Panc1 (cell line): ENCODE data around the gene MAST3. TPM values are rescaled to one million over a fixed set of nuclear protein-coding genes. Genes with fewer than 3 reads are reported as not detected.

Source experiments
- ATAC-seq: fragments of 200-7000 bp; cut with Tn5 transposase; 2 replicates; pipeline ENCODE4 v1.9.1; 2020; ENCODE audit warnings: mild to moderate bottlenecking, moderate library complexity
- BruUV-seq: library from RNA; stranded (reverse); fragments of 400-500 nt; replicated peaks from 2 replicates; lab custom pipeline; 2021; lab: Mats Ljungman, UMichigan
- CTCF ChIA-PET: fragments of 300-600 bp; sonication (Branson Sonifier 250); formaldehyde crosslinking; loops from one replicate; lab custom pipeline; 2022; ENCODE audit warnings: antibody characterized with exemption; lab: Charles Lee
- POLR2A ChIA-PET: fragments of 300-600 bp; sonication (Branson Sonifier 250); formaldehyde crosslinking; loops from one replicate; lab custom pipeline; 2022; ENCODE audit warnings: antibody characterized with exemption; lab: Charles Lee
- DNase-seq: peaks from one replicate; pipeline ENCODE4 v3.0.0-alpha.2; 2010; ENCODE audit warnings: low read depth, low spot score
- H3K27ac ChIP-seq: 2 replicates; pipeline ENCODE4 v1.5.1; 2011; ENCODE audit warnings: mild to moderate bottlenecking, low read length, inconsistent platforms
- H3K27me3 ChIP-seq: fragments of 200-500 bp; sonication (Bioruptor generic); 2 replicates; pipeline ENCODE4 v1.6.0; 2014; ENCODE audit warnings: low read length, inconsistent platforms; ENCODE audit not compliant: control insufficient read depth, insufficient read depth
- H3K36me3 ChIP-seq: fragments of 200-500 bp; sonication (Bioruptor generic); 2 replicates; pipeline ENCODE4 v1.5.1; 2014; ENCODE audit warnings: inconsistent platforms, mild to moderate bottlenecking, low read length, moderate library complexity; ENCODE audit not compliant: control insufficient read depth, insufficient read depth
- H3K4me1 ChIP-seq: 2 replicates; pipeline ENCODE4 v1.5.1; 2011; ENCODE audit warnings: inconsistent platforms, mild to moderate bottlenecking, low read length, moderate library complexity; ENCODE audit not compliant: control insufficient read depth, insufficient read depth
- H3K4me3 ChIP-seq, 2 experiments: 2 replicates each; pipeline ENCODE4 v1.5.1; 2011 to 2012; ENCODE audit warnings: low read depth in 2 of 2, low read length in 2 of 2, mild to moderate bottlenecking in 2 of 2, inconsistent platforms in 1 of 2, moderate library complexity in 1 of 2
- H3K9me3 ChIP-seq: fragments of 200-500 bp; sonication (Bioruptor generic); 2 replicates; pipeline ENCODE4 v1.5.1; 2014; ENCODE audit warnings: low read depth, mild to moderate bottlenecking, inconsistent platforms, low read length, moderate library complexity; ENCODE audit not compliant: control insufficient read depth, insufficient read depth
- POLR2AphosphoS5 ChIP-seq: IDR thresholded peaks from 2 replicates; pipeline ENCODE4 v1.6.1; 2012; ENCODE audit warnings: mild to moderate bottlenecking, low read depth, low read length, moderate library complexity
- SIN3A ChIP-seq: IDR thresholded peaks from 2 replicates; pipeline ENCODE4 v1.6.1; 2012; ENCODE audit warnings: low read depth, mild to moderate bottlenecking, low read length, moderate library complexity, borderline replicate concordance; ENCODE audit not compliant: insufficient read depth
- TCF7L2 ChIP-seq: IDR thresholded peaks from 2 replicates; pipeline ENCODE4 v1.6.1; 2011; ENCODE audit warnings: mild to moderate bottlenecking, low read depth, low read length, inconsistent platforms
- in situ Hi-C: cut with HindIII; loops from 2 replicates; pipeline ENCODE4 v1.10.0; 2016; ENCODE audit warnings: low sequenced_read_pairs, low pct_unique_long_range_greater_than_20kb
- intact Hi-C: fragments of 100-400 bp; cut with micrococcal nuclease; formaldehyde crosslinking; loops from one replicate; pipeline ENCODE4 v1.10.0; 2022; ENCODE audit not compliant: unreplicated experiment
- total RNA-seq: library from RNA; stranded (reverse); gene quantifications from one replicate; pipeline ENCODE4 v1.2.1, GENCODE V29; 2021; ENCODE audit not compliant: unreplicated experiment
- TF ChIP-seq, protein P1 (sequence below): fragments of 450-650 bp; IDR thresholded peaks from 2 replicates; pipeline ENCODE4 v1.5.1; 2017; ENCODE audit warnings: mild to moderate bottlenecking
- TF ChIP-seq, protein P2 (sequence below), 2 experiments: IDR thresholded peaks; 2 replicates each; pipeline ENCODE4 v1.6.1; 2011 to 2012; ENCODE audit warnings: low read depth in 2 of 2, control low read depth in 1 of 2, low read length in 1 of 2, mild to moderate bottlenecking in 1 of 2, moderate library complexity in 1 of 2; ENCODE audit not compliant: insufficient read depth in 1 of 2

Gene MAST3
- total RNA-seq, 1 experiment from 2014 or later: 13.1 TPM

DNA sequence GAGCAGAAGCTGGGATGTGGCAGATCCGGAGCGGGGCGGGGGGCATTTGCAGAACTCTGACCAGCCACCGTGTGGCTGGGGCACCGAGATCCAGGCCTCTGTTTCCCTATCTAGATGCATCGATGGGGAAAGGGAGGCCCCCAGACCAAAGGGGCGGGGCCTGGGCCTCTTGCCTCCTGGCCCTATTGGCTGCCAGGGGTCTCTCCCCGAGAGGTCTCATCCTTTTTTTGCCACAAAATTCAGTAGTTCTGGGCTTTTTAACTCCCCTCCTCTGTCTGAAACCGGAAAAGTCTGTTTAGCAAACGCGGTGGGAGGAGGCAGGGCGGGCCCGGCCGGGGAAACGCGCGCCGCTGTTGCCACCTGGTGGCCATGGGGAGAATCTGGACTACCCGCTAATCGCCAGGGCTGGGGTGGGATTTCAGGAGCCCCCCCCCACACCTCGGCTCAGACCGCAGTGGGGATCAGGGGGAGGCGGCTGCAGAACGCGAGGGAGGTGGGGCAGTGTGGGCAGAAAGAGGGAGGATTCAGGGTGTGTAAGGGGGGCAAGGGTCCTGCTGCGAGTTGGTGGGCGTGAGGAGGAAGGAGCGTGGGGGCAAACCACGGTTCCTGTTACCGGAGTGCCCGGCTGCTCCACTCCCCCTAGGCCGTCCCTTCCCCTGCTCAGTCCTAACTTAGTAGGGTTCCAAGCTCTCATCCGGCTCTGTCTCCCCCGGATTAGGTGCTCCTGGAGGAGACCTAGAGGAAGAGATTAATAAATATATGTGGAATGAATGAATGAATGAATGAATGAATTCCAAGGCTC lies 39.2 kb upstream of the MAST3 start:
- Histone ChIP-seq H3K9me3 (no peaks in the 10 kb centered on the region), H3K27me3 (no peaks in the 10 kb centered on the region), H3K36me3 (no peaks in the 10 kb centered on the region), H3K27ac (peak overlapping the region; percentile 80), H3K4me3 (peak overlapping the region in 1 of 2 experiments; percentile 23; a peak in 2 of 4 replicates), H3K4me1 (no peaks in the 10 kb centered on the region)
- ChIA-PET CTCF (no interaction called here), POLR2A (no interaction called here)
- DNase-seq (no peak), ATAC-seq (peak; percentile 86)
- TF ChIP-seq TCF7L2 (no peak), POLR2AphosphoS5 (no peak)
- TF ChIP-seq, protein P1, sequence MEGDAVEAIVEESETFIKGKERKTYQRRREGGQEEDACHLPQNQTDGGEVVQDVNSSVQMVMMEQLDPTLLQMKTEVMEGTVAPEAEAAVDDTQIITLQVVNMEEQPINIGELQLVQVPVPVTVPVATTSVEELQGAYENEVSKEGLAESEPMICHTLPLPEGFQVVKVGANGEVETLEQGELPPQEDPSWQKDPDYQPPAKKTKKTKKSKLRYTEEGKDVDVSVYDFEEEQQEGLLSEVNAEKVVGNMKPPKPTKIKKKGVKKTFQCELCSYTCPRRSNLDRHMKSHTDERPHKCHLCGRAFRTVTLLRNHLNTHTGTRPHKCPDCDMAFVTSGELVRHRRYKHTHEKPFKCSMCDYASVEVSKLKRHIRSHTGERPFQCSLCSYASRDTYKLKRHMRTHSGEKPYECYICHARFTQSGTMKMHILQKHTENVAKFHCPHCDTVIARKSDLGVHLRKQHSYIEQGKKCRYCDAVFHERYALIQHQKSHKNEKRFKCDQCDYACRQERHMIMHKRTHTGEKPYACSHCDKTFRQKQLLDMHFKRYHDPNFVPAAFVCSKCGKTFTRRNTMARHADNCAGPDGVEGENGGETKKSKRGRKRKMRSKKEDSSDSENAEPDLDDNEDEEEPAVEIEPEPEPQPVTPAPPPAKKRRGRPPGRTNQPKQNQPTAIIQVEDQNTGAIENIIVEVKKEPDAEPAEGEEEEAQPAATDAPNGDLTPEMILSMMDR: peak; percentile 87
- intact Hi-C loops: loop anchor here (1.0 kb wide), 1 partner anchor 51 kb away; no protein-coding TSS in a partner anchor
- in situ Hi-C loops: no loop called here
- BruUV-seq: no TSS peak

DNA sequence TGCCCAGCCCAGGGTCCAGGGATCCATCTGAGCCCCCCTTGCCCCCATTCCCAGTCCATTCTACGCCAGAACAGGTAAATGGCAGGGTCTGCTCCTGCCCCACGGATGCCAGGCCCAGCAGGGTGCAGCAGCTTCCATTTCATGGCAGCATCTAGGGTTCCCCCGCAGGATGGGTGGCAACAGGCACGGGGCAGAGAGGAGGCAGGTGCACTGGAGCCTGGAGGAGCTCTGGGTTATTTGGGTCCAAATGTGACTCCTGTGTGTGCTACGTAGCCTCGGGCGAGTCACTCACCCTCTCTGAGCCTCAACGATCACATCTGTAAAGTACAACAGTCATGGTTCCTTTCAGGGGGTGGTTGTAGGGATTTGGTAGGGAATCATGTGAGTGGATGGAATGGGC lies 38.3 kb upstream of the MAST3 start:
- Histone ChIP-seq H3K9me3 (no peaks in the 10 kb centered on the region), H3K27ac (no peak overlapping the region), H3K27me3 (no peaks in the 10 kb centered on the region), H3K36me3 (no peaks in the 10 kb centered on the region), H3K4me3 (no peak overlapping the region), H3K4me1 (no peaks in the 10 kb centered on the region)
- TF ChIP-seq TCF7L2 (no peak), SIN3A (no peak), POLR2AphosphoS5 (no peak)
- TF ChIP-seq, protein P2, sequence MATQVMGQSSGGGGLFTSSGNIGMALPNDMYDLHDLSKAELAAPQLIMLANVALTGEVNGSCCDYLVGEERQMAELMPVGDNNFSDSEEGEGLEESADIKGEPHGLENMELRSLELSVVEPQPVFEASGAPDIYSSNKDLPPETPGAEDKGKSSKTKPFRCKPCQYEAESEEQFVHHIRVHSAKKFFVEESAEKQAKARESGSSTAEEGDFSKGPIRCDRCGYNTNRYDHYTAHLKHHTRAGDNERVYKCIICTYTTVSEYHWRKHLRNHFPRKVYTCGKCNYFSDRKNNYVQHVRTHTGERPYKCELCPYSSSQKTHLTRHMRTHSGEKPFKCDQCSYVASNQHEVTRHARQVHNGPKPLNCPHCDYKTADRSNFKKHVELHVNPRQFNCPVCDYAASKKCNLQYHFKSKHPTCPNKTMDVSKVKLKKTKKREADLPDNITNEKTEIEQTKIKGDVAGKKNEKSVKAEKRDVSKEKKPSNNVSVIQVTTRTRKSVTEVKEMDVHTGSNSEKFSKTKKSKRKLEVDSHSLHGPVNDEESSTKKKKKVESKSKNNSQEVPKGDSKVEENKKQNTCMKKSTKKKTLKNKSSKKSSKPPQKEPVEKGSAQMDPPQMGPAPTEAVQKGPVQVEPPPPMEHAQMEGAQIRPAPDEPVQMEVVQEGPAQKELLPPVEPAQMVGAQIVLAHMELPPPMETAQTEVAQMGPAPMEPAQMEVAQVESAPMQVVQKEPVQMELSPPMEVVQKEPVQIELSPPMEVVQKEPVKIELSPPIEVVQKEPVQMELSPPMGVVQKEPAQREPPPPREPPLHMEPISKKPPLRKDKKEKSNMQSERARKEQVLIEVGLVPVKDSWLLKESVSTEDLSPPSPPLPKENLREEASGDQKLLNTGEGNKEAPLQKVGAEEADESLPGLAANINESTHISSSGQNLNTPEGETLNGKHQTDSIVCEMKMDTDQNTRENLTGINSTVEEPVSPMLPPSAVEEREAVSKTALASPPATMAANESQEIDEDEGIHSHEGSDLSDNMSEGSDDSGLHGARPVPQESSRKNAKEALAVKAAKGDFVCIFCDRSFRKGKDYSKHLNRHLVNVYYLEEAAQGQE (IDR thresholded peaks at IDR 0.05; ENCODE audit: insufficient read depth in 1 of 2, low read depth in 2 of 2, low read length in 1 of 2): no peak
- TF ChIP-seq, protein P1: no peak
- BruUV-seq: no TSS peak
- no peak for ATAC-seq
- POLR2A ChIA-PET: no interaction called here
- in situ Hi-C loops: no loop called here
- DNase-seq: no peak
- CTCF ChIA-PET: interaction anchor here (0.5 kb wide), 1 partner anchor 51 kb away, joined by 4 read pairs; the partner anchor contains the start of gene ARRDC2
- intact Hi-C loops: no loop called here
